H1 (cell line): Measurements from ENCODE around the gene MICOS13. TPM values are rescaled to one million over a fixed set of nuclear protein-coding genes. Genes with fewer than 3 reads are reported as not detected.

Experiments used
- CTCF ChIA-PET: fragments of 300-600 bp; sonication (Branson Sonifier 250); formaldehyde crosslinking; loops from one replicate; lab custom pipeline; 2021; ENCODE audit not compliant: partially characterized antibody; lab: Charles Lee
- POLR2A ChIA-PET: fragments of 300-600 bp; sonication (Branson Sonifier 250); formaldehyde crosslinking; loops from one replicate; lab custom pipeline; 2021; ENCODE audit warnings: inconsistent platforms; ENCODE audit not compliant: partially characterized antibody; lab: Charles Lee
- DNase-seq, 2 experiments: peaks; one replicate each; pipeline versions ENCODE4 v3.0.0 to v3.0.0-alpha.2; 2010 to 2022; ENCODE audit warnings: low spot score in 2 of 2, low read depth in 1 of 2, mixed read lengths in 1 of 2
- FAIRE-seq: peaks from 2 replicates; lab custom pipeline; 2011; peaks lifted over from hg19 to GRCh38; lab: Jason Lieb, UNC
- H2AFZ ChIP-seq: 2 replicates; pipeline ENCODE4 v1.8.1; 2012; ENCODE audit warnings: low read length, inconsistent platforms
- H2AK5ac ChIP-seq: 2 replicates; pipeline ENCODE4 v1.6.1; 2013; ENCODE audit warnings: low read depth, low read length
- H2BK120ac ChIP-seq: replicated peaks from 2 replicates; pipeline ENCODE3; 2013; ENCODE audit warnings: low read depth, low read length, inconsistent platforms
- H2BK12ac ChIP-seq: 2 replicates; pipeline ENCODE4 v1.6.1; 2013; ENCODE audit warnings: low read depth, low read length
- H2BK15ac ChIP-seq: 2 replicates; pipeline ENCODE4 v1.6.1; 2013; ENCODE audit warnings: low read length
- H2BK20ac ChIP-seq: 2 replicates; pipeline ENCODE4 v1.6.1; 2013; ENCODE audit warnings: low read length
- H2BK5ac ChIP-seq: 2 replicates; pipeline ENCODE4 v1.6.1; 2013; ENCODE audit warnings: low read depth, low read length
- H3K14ac ChIP-seq: 2 replicates; pipeline ENCODE4 v1.6.1; 2013; ENCODE audit warnings: inconsistent platforms; ENCODE audit not compliant: insufficient read length
- H3K18ac ChIP-seq: 2 replicates; pipeline ENCODE4 v1.6.1; 2013; ENCODE audit warnings: low read length; ENCODE audit errors: extremely low read depth
- H3K23ac ChIP-seq: 2 replicates; pipeline ENCODE4 v1.6.1; 2013; ENCODE audit warnings: inconsistent platforms; ENCODE audit not compliant: insufficient read length
- H3K23me2 ChIP-seq: 2 replicates; pipeline ENCODE4 v1.6.1; 2013; ENCODE audit warnings: low read depth, low read length
- H3K27ac ChIP-seq: 2 replicates; pipeline ENCODE4 v1.6.1; 2011; ENCODE audit warnings: low read depth, low read length, inconsistent platforms
- H3K27me3 ChIP-seq, 4 experiments: replicated peaks in 1 of 4; 1 replicate in 1 of 4; 2 replicates in 3 of 4; pipeline versions ENCODE4 v1.6.1 to v1.8.1; 2011 to 2013; ENCODE audit warnings: low read length in 3 of 4, mild to moderate bottlenecking in 3 of 4, inconsistent platforms in 2 of 4, mixed read lengths in 2 of 4, moderate library complexity in 1 of 4; ENCODE audit not compliant: control insufficient read depth in 3 of 4, insufficient read depth in 3 of 4; ENCODE audit errors: extremely low read depth in 1 of 4
- H3K36me3 ChIP-seq, 4 experiments: 2 replicates each; pipeline versions ENCODE4 v1.6.1 to v1.8.1; 2011 to 2013; ENCODE audit warnings: mild to moderate bottlenecking in 4 of 4, low read length in 3 of 4, moderate library complexity in 2 of 4, control low read depth in 1 of 4, inconsistent platforms in 1 of 4; ENCODE audit not compliant: insufficient read depth in 4 of 4, control insufficient read depth in 2 of 4
- H3K4ac ChIP-seq: replicated peaks from 2 replicates; pipeline ENCODE3; 2013; ENCODE audit warnings: low read length, low read depth, mixed read lengths, inconsistent platforms; ENCODE audit not compliant: insufficient read length
- H3K4me1 ChIP-seq, 4 experiments: replicated peaks in 1 of 4; 1 replicate in 1 of 4; 2 replicates in 3 of 4; pipeline versions ENCODE4 v1.6.1 to v1.8.1; 2011 to 2013; ENCODE audit warnings: low read length in 3 of 4, inconsistent platforms in 2 of 4, mixed read lengths in 1 of 4; ENCODE audit not compliant: insufficient read depth in 4 of 4, control insufficient read depth in 3 of 4
- H3K4me2 ChIP-seq, 2 experiments: 2 replicates each; pipeline versions ENCODE4 v1.6.1 to v1.8.1; 2011 to 2013; ENCODE audit warnings: low read depth in 2 of 2, low read length in 2 of 2, control low read depth in 1 of 2, inconsistent platforms in 1 of 2, mild to moderate bottlenecking in 1 of 2; ENCODE audit not compliant: insufficient read depth in 1 of 2
- H3K4me3 ChIP-seq, 4 experiments: fragments of 200-600, 300-600 bp in 1 of 4; sonication (generic), shearing (Covaris generic), sonication (Bioruptor Twin) in 1 of 4; 2 replicates each; pipeline versions ENCODE4 v1.5.1 to v1.8.1; 2011 to 2016; ENCODE audit warnings: low read length in 4 of 4, low read depth in 3 of 4, control low read depth in 2 of 4, inconsistent platforms in 2 of 4, mild to moderate bottlenecking in 2 of 4, mixed read lengths in 1 of 4, moderate library complexity in 1 of 4; ENCODE audit not compliant: insufficient read depth in 2 of 4; ENCODE audit errors: extremely low read depth in 1 of 4
- H3K56ac ChIP-seq: replicated peaks from 2 replicates; pipeline ENCODE3; 2013; ENCODE audit warnings: low read depth, mild to moderate bottlenecking, mixed read lengths, low read length, inconsistent platforms; ENCODE audit not compliant: insufficient read length
- H3K79me1 ChIP-seq: 2 replicates; pipeline ENCODE4 v1.6.1; 2013; ENCODE audit warnings: low read depth, low read length, control low read depth
- H3K79me2 ChIP-seq, 2 experiments: 2 replicates each; pipeline versions ENCODE4 v1.6.1 to v1.8.1; 2012 to 2013; ENCODE audit warnings: low read length in 2 of 2, mild to moderate bottlenecking in 2 of 2, inconsistent platforms in 1 of 2; ENCODE audit not compliant: insufficient read depth in 2 of 2, control insufficient read depth in 1 of 2
- H3K9ac ChIP-seq, 4 experiments: replicated peaks in 1 of 4; 1 replicate in 1 of 4; 2 replicates in 3 of 4; pipeline versions ENCODE4 v1.6.1 to v1.8.1; 2011 to 2013; ENCODE audit warnings: low read depth in 3 of 4, low read length in 3 of 4, control low read depth in 2 of 4, mild to moderate bottlenecking in 2 of 4, moderate library complexity in 2 of 4, inconsistent platforms in 1 of 4; ENCODE audit errors: extremely low read depth in 1 of 4
- H3K9me3 ChIP-seq, 2 experiments: 2 replicates each; pipeline versions ENCODE4 v1.6.1 to v1.8.1; 2012 to 2013; ENCODE audit warnings: mild to moderate bottlenecking in 2 of 2, moderate library complexity in 2 of 2, control low read depth in 1 of 2, inconsistent platforms in 1 of 2, low read depth in 1 of 2, low read length in 1 of 2, mixed read lengths in 1 of 2; ENCODE audit not compliant: insufficient read depth in 2 of 2
- H4K20me1 ChIP-seq, 2 experiments: replicated peaks in 1 of 2; 2 replicates each; pipeline versions ENCODE3 to v1.8.1; 2011 to 2013; ENCODE audit warnings: inconsistent platforms in 2 of 2, low read length in 2 of 2, mild to moderate bottlenecking in 1 of 2; ENCODE audit not compliant: insufficient read depth in 2 of 2, control insufficient read depth in 1 of 2
- H4K5ac ChIP-seq: 2 replicates; pipeline ENCODE4 v1.6.1; 2013; ENCODE audit warnings: low read length, low read depth, mixed read lengths, inconsistent platforms; ENCODE audit not compliant: insufficient read length
- H4K8ac ChIP-seq: 2 replicates; pipeline ENCODE4 v1.8.0; 2013; ENCODE audit warnings: mild to moderate bottlenecking, moderate library complexity, low read length, inconsistent platforms; ENCODE audit not compliant: insufficient read depth; ENCODE audit errors: extremely low read depth
- H4K91ac ChIP-seq: replicated peaks from 2 replicates; pipeline ENCODE3; 2013; ENCODE audit warnings: low read length, mixed read lengths, inconsistent platforms; ENCODE audit not compliant: insufficient read length
- ATF2 ChIP-seq: IDR thresholded peaks from 2 replicates; pipeline ENCODE4 v1.6.1; 2012; ENCODE audit warnings: low read length, inconsistent platforms
- BCL11A ChIP-seq, 2 experiments: IDR thresholded peaks; one replicate each; pipeline ENCODE4 v1.6.1; 2011; ENCODE audit warnings: low read depth in 2 of 2, low read length in 2 of 2, mild to moderate bottlenecking in 2 of 2
- CHD1 ChIP-seq: IDR thresholded peaks from 2 replicates; pipeline ENCODE4 v1.6.1; 2012; ENCODE audit warnings: low read depth, low read length, improper control_type of control experiment
- JUND ChIP-seq: IDR thresholded peaks from 2 replicates; pipeline ENCODE4 v1.6.1; 2011; ENCODE audit warnings: mild to moderate bottlenecking, improper control_type of control experiment, low read length
- MAX ChIP-seq: IDR thresholded peaks from 2 replicates; pipeline ENCODE4 v1.6.1; 2012; ENCODE audit warnings: inconsistent platforms
- NANOG ChIP-seq: IDR thresholded peaks from 2 replicates; pipeline ENCODE4 v1.6.1; 2011; ENCODE audit warnings: low read length, low read depth, mild to moderate bottlenecking, inconsistent platforms; ENCODE audit not compliant: insufficient read depth, poor library complexity, severe bottlenecking
- SP2 ChIP-seq: IDR thresholded peaks from 2 replicates; pipeline ENCODE4 v1.6.1; 2012; ENCODE audit warnings: mild to moderate bottlenecking, low read length, inconsistent platforms
- SP4 ChIP-seq: IDR thresholded peaks from 2 replicates; pipeline ENCODE4 v1.6.1; 2012; ENCODE audit warnings: low read length, inconsistent platforms
- TCF12 ChIP-seq: IDR thresholded peaks from 2 replicates; pipeline ENCODE4 v1.6.1; 2011; ENCODE audit warnings: low read depth, mild to moderate bottlenecking, low read length
- TEAD4 ChIP-seq: IDR thresholded peaks from 2 replicates; pipeline ENCODE4 v1.6.1; 2012; ENCODE audit warnings: low read depth, low read length, inconsistent platforms, mixed read lengths
- USF2 ChIP-seq: IDR thresholded peaks from 2 replicates; pipeline ENCODE4 v1.6.1; 2011; ENCODE audit warnings: low read length, improper control_type of control experiment
- WGBS, 2 experiments: shearing (Covaris generic) in 1 of 2; methylation state at CpG; one replicate each; pipeline versions ENCODE4 v1.1.6 to v1.1.7; 2013 to 2015; ENCODE audit warnings: low lambda C conversion rate in 2 of 2, mixed read lengths in 2 of 2, inconsistent platforms in 1 of 2, low coverage in 1 of 2, missing lambda C conversion rate in 1 of 2; ENCODE audit not compliant: insufficient replicate concordance in 2 of 2, insufficient coverage in 1 of 2, insufficient read length in 1 of 2; ENCODE audit errors: extremely low coverage in 1 of 2, missing lambda C conversion rate in 1 of 2; 5-methylcytosine and 5-hydroxymethylcytosine counted together
- polyA plus RNA-seq, 7 experiments: library from polyadenylated mRNA; depleted of rRNA in 3 of 7; stranded (reverse) in 5 of 7; unstranded in 2 of 7; fragments of >200 nt in 5 of 7; fragments of 200-250 nt in 2 of 7; gene quantifications; 1 replicate in 5 of 7; 2 replicates in 1 of 7; 4 replicates in 1 of 7; pipeline versions ENCODE4 v1.2.1 to v1.2.3, GENCODE V29; 2011 to 2013; ENCODE audit warnings: missing spikeins in 2 of 7, mixed read lengths in 2 of 7
- total RNA-seq: library from RNA; stranded (reverse); fragmentation: NEBNext Ultra II Directional; extraction: Animal tissue kit (Norgen Biotek cat#: 25700); gene quantifications from 2 replicates; pipeline ENCODE4 v1.2.1, GENCODE V29; 2021

Gene MICOS13
- total and polyA plus RNA-seq, 2 of the 8 experiments (the other 6 are each of a cell fraction or from before 2014, with no cell fraction given) = 17.3 to 36.1 TPM

GRCh38 chr19:5711713-5712161 is 31.4 kb upstream of the MICOS13 start:
- Histone ChIP-seq H3K18ac (no peak overlapping the region), H4K91ac (no peak overlapping the region), H4K20me1 (peaks cover 7 to 24% of the 10 kb centered on the region in 2 experiments), H2BK15ac (no peak overlapping the region), H3K56ac (no peak overlapping the region), H3K23me2 (no peaks in the 10 kb centered on the region), H3K79me2 (peaks cover 8 to 20% of the 10 kb centered on the region in 2 experiments), H3K4ac (no peak overlapping the region), H2AFZ (no peak overlapping the region), H3K27me3 (no peaks in the 10 kb centered on the region), H3K4me1 (no peaks in the 10 kb centered on the region), H2BK5ac (no peak overlapping the region), H3K27ac (no peak overlapping the region), H2BK12ac (no peak overlapping the region), H3K4me3 (no peak overlapping the region), H3K36me3 (peaks cover 36 to 61% (median 55%) of the 10 kb centered on the region in 4 experiments), H2AK5ac (no peak overlapping the region), H3K14ac (no peak overlapping the region), H4K5ac (no peak overlapping the region), H3K9ac (no peak overlapping the region), H3K4me2 (no peak overlapping the region), H3K79me1 (peaks cover 5% of the 10 kb centered on the region; the same call in 1 of the 2 replicates), H4K8ac (no peak overlapping the region), H2BK120ac (no peak overlapping the region), H3K23ac (no peak overlapping the region), H3K9me3 (no peaks in the 10 kb centered on the region), H2BK20ac (no peak overlapping the region)
- CTCF ChIA-PET = interaction anchor here (1.3 to 2.4 kb wide), 4 partner anchors 10 to 83 kb away, joined by 3 to 9 read pairs (median 6); partner anchors contain the start of genes CATSPERD and RPL36
- DNase-seq (no peak), FAIRE-seq (no peak)
- POLR2A ChIA-PET = interaction anchor here (0.7 to 22.4 kb wide), 8 partner anchors 7 to 89 kb away, joined by 3 to 620 read pairs (median 4); partner anchors contain the start of genes CATSPERD, DUS3L, LONP1 and RPL36
- WGBS, 2 experiments = 90% methylated on average over 18 of the region's 25 CpGs; no CpG with 5 or more reads in 1 of the 2 experiments
- TF ChIP-seq NANOG (no peak), SP4 (no peak), ATF2 (no peak), CHD1 (no peak), JUND (no peak), TEAD4 (no peak), TCF12 (no peak), BCL11A (IDR thresholded peaks at IDR 0.05; ENCODE audit: low read depth in 2 of 2, low read length in 2 of 2) (no peak), USF2 (no peak), MAX (no peak), SP2 (no peak)
